Hypothalamus (tissue), 51 donors: ENCODE results near the gene VCL.
A peak's percentile ranks its signal among the peaks of the same experiment; 100 is the strongest.
"Not testable (repeated sequence)": the region's sequence is repeated elsewhere in the genome, so short reads cannot be mapped to it uniquely, and the experiment has no call there.

ENCODE experiments used
- DNase-seq, 51 donors: peaks; one replicate each; lab custom pipeline; 2025; lab: John Stamatoyannopoulos, UW

Gene VCL

DNA sequence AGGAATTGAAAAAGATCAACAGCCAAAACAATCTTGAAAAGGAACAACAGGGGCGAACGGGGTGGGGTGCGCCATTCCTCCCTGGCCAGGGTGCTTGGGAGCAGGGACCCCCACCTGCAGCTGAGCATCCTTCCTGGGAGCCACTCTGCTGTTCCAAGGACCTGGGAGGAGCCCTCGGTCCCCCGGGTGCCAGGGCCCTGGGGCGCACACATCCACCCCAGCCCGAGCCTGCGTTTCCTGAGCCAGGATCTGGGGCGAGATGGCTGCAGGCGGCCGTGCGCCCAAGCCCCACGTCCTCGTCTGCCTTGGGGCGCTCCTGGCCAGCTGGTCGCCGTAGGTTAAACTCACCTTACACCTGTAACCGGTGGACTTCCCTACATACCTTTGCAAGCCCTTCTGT is 142.1 kb downstream of the VCL start:
- no peak for DNase-seq

DNA sequence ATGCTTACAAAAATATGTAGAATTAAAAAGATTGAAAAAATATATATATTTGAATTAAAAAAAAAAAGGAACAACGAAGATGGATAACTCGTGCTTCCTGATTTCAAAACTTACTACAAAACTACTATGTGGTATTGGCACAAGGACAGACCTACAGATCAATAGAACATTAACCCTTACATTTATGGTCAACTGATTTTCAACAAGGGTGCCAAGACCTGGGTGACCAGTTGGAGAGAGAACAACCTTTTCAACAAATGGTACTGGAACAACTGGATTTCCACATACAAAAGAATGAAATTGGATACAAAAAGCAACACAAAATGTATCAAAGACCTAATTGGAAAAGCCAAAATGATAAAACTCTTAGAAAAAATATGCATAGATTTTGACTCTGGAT is 142.6 kb downstream of the VCL start:
- DNase-seq = no peak

DNA sequence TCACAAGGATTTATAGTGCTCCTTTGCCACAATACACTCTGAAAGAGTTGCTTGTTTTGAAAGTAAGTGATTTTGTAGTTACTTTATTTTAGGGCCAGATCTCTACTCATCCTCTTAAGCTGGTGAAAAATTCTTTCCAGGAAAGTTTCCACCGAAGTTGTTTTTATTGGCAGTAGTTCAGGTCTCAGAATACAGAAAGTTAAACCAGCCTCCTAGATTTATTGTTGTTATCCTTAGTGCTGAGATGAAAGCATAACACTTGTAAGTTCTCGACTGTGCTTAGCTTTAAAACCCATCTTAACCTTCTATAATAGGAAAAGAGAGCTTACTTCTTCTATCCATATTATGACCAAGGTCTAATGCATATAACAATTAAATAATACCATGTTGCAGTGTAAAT is 147.2 kb downstream of the VCL start:
- no peak for DNase-seq

DNA sequence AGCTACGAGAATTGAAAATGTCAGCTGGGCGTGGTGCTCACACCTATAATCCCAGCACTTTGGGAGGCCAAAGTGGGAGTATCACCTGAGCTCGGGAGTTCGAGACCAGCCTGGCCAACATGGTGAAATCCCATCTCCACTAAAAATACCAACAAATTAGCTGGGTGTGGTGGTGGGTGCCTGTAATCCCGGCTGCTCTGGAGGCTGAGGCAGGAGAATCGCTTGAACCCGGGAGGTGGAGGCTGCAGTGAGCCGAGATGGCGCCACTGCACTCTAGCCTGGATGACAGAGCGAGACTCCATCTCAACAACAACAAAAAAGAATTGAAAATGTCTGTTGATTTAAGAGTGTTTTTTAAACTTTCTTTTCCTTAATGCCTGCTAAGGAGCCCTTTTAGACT is 149.1 kb downstream of the VCL start:
- DNase-seq = not testable (repeated sequence)

- peak in 49 of 51 donors; percentile 23 to 91 (median 74) for DNase-seq
These were observed 152.5 kb downstream of the VCL start, which contains the start of gene AP3M1 for GRCh38 chr10:74150204-74150989. Gene AP3M1, minus strand, starts transcription at chr10:74150828. Its CDS starts 12,449 bp downstream, at chr10:74138379.

DNA sequence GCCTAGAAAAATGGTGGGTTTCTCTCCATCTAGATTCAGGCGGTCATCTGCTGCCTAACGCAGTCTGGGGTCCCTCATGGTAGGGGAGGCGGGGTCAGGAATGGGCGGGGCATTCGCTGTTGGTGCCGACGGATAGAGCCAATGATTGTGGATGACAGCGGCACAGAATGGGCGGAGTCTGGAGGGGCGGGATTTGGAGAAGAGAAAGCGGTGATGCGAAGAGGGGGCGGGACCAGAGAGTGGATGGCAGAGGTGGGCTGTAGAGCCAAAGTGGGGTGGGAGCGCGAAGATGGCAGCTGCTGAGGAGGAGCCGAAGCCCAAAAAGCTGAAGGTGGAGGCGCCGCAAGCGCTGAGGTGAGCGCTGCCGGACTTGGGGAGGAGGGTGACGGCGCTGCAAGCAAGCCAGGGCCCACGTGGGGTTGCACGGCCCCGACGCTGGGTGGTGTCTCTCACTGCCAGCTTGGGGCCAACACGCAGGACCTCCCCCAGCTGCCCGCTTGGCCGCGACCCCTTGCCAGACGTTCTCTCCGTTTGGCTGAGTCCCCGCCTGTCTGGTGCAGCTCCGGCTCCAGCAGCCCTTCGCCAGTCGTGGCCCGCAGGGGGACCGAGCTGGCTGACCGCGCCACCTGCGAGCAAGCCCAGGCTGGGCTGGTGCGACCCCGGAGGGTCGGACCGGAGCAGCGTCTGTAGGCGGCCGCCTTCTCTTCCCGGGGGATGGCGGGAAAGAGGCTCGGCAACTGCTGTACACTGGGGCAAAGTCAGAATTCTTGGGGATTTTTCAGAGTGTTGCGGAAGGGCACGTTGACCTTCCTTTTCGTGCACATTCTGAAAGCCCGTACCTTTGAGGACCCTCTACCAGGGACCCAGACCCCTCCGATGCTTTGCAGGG is 153.3 kb downstream of the VCL start, which contains the start of gene ADK:
Gene ADK, plus strand, starts transcription at position 232 of the 889 bp plus-strand sequence. Its CDS starts 58 bp downstream, at position 290.
- peak; percentile 63 to 99 (median 96) for DNase-seq

DNA sequence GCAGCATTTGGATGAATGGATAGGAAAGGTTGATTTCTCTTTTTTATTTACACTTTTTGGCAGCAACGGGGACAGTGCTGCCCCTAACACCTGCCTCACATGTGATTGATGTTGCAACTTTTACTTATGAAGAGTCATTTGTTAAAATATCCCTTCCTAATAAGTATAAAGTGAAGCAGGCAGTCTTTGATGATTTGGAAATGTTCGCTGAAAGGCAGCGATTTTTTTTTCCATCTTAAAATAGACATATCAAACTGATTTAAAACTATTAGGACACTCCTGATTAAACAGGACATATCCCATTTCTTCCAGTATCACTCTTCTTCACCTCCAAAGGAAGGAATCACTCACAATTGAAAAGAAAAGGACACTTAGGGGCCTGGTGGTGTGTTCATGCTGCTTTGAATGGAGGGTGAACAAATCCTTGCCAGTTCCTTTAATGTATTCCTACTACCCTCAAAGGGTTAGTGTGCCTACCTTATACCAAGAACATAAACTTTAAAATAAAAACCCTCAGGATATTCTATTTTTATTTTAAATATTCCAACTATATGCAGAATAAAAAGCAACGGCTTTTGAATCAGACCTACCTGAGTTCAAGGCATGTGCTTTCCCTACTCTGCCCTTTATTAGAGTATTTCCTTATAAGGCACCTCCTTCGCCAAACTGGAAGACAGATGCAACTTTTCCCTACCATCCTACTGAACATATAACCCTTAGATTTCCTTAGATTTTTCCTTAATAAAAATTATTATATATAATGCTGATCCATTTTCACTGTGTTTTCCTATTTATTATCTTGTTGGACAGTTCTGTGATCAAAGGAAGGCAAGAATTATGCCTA is 154.2 kb downstream of the VCL start:
- DNase-seq = no peak

GRCh38 chr10:74153123-74153522 is 155.2 kb downstream of the VCL start:
- DNase-seq = no peak

DNA sequence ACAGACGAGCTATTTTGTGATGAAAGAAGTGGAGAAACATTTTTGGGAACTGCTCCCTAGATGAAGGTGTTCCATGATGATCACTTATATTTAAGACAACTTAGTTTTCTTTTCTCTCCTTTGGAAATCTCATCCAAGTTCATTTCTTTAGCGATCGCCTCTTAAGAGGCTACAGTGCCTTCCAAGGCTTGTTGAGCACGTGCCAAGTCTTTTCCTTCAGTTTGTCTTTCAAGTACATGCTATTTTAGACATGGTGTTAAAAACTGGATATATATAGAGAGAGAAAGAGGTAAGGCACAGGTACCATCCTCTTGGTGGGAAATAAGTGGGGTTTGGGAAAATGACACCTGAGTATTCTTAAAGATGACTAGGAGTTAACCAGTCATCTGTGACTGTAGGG is 155.8 kb downstream of the VCL start:
- DNase-seq = no peak

- no peak for DNase-seq
These were observed 159.0 kb downstream of the VCL start for GRCh38 chr10:74156919-74157289.

- no peak for DNase-seq
These were observed 162.1 kb downstream of the VCL start for GRCh38 chr10:74160013-74160412.

DNA sequence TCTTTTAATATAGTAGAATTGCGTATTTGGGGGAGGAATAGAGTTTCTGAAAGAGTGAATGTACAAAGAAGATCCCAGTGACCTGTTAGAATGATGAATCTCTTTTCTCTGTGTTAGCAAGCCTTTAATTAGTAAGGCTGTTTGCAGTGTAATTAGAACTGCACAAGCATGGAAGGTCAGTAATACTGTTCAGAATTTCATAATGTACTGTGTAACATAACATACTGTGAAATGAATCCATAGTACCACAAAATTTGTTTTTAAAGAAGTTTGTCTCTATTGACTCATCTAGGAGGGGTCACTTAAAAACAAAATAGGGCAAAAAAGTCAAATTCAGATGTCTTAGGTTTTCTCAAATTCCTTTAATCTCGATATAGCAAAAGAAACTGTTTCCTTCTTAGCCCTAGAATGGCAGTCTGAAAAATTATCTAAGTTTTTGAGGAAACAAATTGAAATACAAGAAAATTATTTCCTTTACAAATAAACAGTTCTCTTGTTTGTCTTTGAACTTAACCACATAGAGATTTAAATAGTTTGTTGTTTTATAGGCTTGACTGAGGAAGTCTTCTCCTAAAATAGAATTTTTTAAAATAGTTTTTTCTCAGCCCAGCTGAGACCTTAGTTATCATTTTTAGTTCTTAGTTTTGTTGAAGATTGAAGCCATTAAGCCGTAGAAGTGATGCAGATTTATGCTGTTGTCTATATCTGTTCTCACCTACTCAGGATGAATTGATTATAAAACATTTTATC is 165.6 kb downstream of the VCL start:
- no peak for DNase-seq

DNA sequence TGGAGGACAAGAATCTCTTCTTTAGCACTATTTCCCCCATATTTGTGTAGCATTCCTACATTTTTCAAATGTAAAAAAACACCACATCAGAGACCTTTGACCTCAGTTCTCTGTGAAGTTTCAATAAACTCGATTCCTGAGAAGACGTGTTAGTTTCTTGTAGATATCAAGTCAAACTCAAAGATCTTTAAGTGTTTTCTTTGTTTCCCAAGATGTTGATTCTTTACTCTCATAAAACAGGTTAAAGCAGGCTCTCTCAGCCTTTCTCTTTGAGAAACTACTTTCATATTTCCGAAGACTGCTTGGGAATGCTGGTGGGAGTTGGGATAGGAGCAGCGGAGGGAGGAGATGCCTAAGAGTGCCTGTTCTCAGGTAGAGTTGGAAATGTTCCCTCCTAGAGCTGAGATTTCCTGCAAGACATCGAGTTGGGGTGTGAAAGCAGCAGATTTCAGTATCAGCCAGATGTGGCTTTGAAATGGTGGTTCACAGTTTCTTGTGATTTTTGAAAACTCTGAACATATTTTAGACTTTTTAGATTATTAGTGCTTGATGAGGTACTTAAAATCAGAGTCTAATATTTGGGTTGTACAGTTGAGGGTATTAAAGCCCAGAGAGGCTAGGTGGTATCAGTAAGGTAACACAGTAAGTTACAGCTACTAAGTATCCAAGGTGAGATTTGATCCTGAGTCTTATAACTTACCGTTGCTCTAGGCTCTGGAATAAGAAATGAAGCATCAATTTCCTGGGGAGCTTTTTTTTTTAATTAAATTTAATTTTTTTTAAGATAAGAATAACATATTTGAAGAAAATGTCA is 167.0 kb downstream of the VCL start:
- no peak for DNase-seq

DNA sequence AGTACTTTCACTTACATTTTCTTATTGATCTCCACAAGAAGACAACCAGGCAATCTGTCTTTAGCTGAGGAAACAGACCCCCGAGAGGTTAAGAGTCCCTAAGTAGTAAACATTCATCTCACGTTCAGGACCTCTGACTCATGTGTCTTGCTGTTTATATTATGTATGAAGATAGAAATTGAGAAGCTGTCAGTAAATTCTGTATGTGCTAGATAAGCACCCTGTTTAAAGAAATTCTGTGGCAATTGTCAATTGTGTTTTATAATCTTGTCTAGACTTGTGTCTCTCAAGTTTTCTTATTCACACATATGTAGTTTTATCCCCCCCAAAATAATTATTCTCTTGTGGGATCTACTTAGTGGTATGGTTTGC is 167.6 kb downstream of the VCL start:
- DNase-seq = no peak

GRCh38 chr10:74167443-74167842 is 169.5 kb downstream of the VCL start:
- DNase-seq = no peak
